Stimulated activated CD4-positive, alpha-beta T cell treated with anti-CD3 and anti-CD28 coated beads, Interleukin-4, amount 100 ng/mL, for 4 hours (primary cell): ENCODE measurements around the gene AFAP1L1.

Experiments used
- DNase-seq, 2 experiments: peaks; one replicate each; pipeline ENCODE4 v3.0.0-alpha.2; 2020

Gene AFAP1L1

DNA sequence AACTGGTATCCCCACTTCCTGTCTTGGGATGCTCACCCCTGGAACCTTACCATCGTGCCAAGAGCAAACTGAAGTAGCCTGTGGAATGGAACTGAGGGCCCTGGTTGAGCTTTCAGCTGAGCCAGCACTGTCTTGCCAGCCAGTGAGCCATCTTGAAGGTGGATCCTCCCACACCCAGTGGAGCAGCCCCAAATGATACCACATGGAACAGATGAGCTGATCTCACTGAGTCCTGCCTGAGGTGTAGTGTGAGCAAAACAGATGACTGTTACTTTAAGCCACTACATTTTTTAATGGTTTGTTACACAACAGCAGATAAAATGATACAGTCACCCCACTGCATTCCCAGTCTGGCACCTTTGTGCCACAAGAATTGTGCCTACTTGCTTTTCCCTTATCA, 84.0 kb downstream of the AFAP1L1 start:
- DNase-seq: peak in 1 of 2 experiments; percentile 10

- DNase-seq: no peak
Observed at GRCh38 chr5:149356391-149356790, 84.7 kb downstream of the AFAP1L1 start.

DNA sequence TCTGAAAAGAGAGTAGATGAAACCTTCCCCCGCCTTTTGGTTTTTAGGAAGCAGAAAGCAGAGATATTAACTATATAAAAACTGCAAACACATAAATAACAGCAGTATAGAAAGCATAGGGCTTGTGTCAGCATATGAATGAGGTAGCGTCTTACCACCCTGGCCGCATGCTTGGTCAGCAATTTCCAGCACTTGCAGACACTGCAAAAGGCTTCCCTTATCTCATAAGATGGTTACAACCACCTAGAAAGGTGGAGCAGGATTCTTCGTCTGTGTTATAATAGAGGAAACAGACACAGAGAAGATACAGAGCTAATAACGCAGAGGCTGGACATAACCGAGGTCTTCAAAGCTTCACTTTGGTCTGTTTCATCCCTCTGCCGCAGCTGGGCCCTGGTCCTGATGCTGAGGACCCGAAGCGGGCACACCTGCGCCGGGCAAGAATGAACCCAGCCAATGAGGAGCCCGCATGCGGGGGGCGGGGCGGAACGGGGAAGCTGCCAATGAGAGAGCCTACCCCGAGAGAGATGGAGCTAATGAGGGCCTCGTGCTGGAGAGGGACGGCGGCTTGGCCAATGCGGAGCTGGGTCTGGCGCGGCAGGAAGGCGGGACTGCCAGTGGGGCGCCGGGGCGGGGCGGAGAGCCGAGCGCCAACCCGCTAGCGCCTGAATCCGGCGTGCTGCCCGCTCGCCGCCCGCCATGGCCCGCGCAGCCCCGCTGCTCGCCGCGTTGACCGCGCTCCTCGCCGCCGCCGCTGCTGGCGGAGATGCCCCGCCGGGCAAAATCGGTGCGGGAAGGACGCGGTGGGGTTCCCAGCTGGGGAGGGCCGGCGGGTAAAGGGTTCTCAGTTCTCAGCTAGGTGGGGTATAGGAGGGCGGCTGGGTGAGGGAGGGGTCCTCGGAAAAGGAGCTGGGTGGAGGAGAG, 86.0 kb downstream of the AFAP1L1 start, which contains the start of gene PCYOX1L:
Gene PCYOX1L (plus strand): TSS at position 677 of the 924 bp plus-strand sequence. CDS start 23 bp downstream, at position 700.
- DNase-seq: peak; percentile 97

DNA sequence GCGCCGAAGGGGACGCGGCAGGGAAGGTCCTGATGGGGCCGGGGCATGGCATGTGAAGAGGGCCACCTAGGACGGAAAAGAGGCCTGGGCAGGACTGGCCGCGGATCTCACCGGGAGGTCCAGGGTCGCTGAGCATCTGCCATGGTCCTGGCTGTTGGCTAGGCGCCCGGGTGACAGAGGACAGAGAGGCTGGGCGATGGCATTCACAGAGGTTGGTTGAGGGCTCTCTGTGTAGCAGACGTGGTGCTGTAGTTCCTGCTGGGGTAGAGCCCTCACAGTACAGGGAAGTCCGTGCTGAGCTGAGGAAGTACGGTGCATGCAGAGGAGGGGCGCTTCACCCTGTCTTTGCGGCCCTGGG, 86.6 kb downstream of the AFAP1L1 start:
- peak; percentile 18 to 19 for DNase-seq

- no peak for DNase-seq
Observed at GRCh38 chr5:149358868-149359495, 87.3 kb downstream of the AFAP1L1 start.

DNA sequence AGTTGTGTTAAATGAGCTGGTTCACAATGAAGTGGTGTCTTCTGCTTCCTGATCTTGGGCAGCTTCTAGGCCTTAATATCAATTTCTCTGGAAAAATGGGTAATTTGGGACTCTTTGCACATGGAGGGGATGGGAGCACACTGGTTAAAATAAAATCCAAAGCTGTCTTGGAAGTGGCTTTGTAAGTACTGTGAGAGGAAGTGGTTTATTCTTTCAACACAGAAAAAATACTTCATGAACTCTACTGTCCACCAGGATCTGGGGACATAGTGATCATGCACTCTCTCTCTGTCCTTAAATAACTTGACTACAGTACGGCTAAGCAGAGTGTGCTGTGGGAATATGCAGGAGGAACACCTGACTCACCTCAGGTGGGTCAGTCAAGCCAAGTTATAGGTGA, 88.6 kb downstream of the AFAP1L1 start:
- DNase-seq: no peak

GRCh38 chr5:149362541-149362940, 90.9 kb downstream of the AFAP1L1 start:
- DNase-seq: no peak

- DNase-seq: no peak
Observed at GRCh38 chr5:149363358-149363757, 91.7 kb downstream of the AFAP1L1 start.

- DNase-seq: no peak
Observed at GRCh38 chr5:149363936-149364335, 92.3 kb downstream of the AFAP1L1 start.

- no peak for DNase-seq
Observed at GRCh38 chr5:149364719-149365118, 93.1 kb downstream of the AFAP1L1 start.

- no peak for DNase-seq
Observed at GRCh38 chr5:149365418-149365817, 93.8 kb downstream of the AFAP1L1 start.

DNA sequence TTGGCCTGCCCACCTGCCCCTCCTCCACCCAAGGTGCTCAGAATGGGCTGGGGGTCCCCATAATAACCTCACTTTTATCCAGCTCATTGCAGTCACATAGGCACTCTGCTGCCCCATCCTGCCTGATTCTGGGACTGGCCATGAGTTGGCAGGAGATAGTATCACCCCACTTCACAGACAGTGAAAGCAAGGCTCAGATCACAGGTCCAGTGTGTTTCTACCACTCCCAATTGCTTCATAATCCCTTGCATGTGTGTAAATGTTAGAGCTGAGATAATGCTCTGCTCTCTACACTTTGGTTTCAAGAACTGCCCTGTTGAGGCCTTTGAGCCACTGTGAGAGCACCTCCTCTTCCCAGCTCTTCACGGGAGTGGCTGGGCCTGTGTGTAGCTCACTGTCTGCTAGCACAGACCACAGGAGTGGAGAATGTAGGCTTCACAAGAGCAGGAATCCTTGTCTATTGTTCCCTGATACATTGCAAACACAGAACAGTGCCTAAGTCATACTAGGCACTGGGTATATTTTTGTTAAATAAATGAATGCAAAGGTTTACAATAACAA, 94.6 kb downstream of the AFAP1L1 start:
- DNase-seq: no peak

DNA sequence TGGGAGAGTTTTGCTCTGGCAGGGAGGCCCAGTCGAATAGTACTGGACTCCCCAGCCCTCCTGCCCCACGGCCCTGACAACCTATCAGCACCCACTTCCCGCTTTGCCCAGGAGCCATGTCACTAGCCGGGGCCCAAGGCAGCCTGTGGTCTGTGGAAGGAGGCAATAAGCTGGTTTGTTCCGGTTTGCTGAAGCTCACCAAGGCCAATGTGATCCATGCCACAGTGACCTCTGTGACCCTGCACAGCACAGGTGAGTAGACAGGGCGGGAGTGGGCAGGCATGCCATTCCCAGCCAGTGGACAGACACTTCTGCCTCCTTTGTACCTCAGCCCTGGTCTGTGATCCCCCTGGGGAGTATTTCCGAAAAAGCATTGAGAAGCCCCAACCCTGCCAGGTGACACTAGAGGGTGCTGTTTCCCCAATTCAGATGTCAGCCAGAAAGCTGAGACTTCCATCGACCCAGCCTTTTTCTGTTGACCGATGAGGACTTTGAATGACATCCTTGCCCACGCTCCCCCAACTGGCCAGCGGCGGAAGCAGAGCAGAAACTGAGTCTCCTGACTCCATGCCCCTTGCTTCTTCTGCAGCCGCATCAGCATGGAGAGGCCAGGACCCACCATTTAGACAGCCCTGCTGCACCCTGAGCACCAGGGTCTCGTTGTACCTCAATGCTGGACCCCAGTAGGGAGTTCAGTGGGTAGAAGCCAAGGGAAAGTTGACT, 95.8 kb downstream of the AFAP1L1 start:
- peak; percentile 32 to 37 for DNase-seq

GRCh38 chr5:149367972-149368645, 96.5 kb downstream of the AFAP1L1 start:
- no peak for DNase-seq

GRCh38 chr5:149370878-149371277, 99.2 kb downstream of the AFAP1L1 start:
- DNase-seq: no peak

DNA sequence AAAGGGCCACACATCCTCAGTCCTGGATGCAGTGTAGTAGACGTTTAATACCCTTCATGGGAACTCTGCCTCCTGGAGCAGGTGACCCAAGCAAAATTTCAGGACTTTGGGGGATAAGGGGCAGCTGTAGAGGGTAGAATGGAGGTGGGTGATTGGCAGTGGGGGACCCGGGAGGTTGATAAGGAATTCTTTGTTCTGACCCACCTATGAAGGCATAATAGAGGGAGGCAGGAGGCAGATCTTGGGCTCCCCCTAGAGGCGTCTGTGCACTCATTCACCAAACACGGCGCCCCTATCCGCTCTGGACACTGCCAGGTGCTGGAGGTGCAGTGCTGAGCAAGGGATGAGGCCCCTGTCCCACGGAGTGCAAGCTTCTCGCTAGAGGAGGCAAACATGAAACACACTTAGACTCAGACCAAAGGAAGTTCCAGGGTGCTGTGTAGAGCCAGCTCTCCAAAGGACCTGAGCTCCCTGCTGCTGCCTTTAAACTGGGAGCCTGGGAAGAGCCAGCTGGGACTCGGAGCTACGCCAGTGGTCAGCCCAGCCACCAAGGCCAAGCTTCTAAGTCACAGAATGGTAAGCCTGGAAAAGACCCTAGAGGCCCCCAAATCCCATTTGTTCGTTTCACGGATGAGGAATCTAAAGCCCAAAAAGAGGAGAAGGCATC, 99.8 kb downstream of the AFAP1L1 start:
- peak; percentile 56 to 60 for DNase-seq

GRCh38 chr5:149372076-149372795, 100.6 kb downstream of the AFAP1L1 start:
- no peak for DNase-seq

- DNase-seq: no peak
Observed at GRCh38 chr5:149372932-149373331, 101.3 kb downstream of the AFAP1L1 start.

- no peak for DNase-seq
Observed at GRCh38 chr5:149374303-149374702, 102.6 kb downstream of the AFAP1L1 start.

- no peak for DNase-seq
Observed at GRCh38 chr5:149374801-149375200, 103.1 kb downstream of the AFAP1L1 start.

- DNase-seq: no peak
Observed at GRCh38 chr5:149375434-149375833, 103.8 kb downstream of the AFAP1L1 start.
